Anterior cingulate cortex (tissue), 58 donors: ENCODE results near the gene ARHGAP4.

ENCODE experiments used
- DNase-seq, 58 donors: peaks; one replicate each; lab custom pipeline; 2025; lab: John Stamatoyannopoulos, UW

ARHGAP4 gene

GRCh38 chrX:153861733-153862310 lies 64.2 kb downstream of the ARHGAP4 start:
- no peak for DNase-seq

GRCh38 chrX:153861151-153861550 lies 64.9 kb downstream of the ARHGAP4 start:
- no peak for DNase-seq
